T-cell (primary cell): ENCODE measurements around the gene BRD3OS. TPM values are rescaled to one million over a fixed set of nuclear protein-coding genes. Genes with fewer than 3 reads are reported as not detected.

Experiments used
- ATAC-seq, 4 experiments: fragments of 200-7000 bp in 3 of 4; fragments of 150-1000 bp in 1 of 4; cut with Tn5 transposase; replicated peaks in 1 of 4; 1 replicate in 3 of 4; 2 replicates in 1 of 4; pipeline ENCODE4 v1.10.0; 2021; ENCODE audit warnings: moderate library complexity in 3 of 4, mild to moderate bottlenecking in 2 of 4, moderate number of reproducible peaks in 1 of 4
- CTCF ChIA-PET, 2 donors: fragments of 300-600 bp; sonication (Branson Sonifier 250); formaldehyde crosslinking; loops; one replicate each; lab custom pipeline; 2022; ENCODE audit warnings: antibody characterized with exemption in 2 of 2; lab: Charles Lee
- POLR2A ChIA-PET, 2 donors: fragments of 300-600 bp; sonication (Branson Sonifier 250); formaldehyde crosslinking; loops; one replicate each; lab custom pipeline; 2022; ENCODE audit warnings: antibody characterized with exemption in 2 of 2; lab: Charles Lee
- DNase-seq, 35 experiments: peaks; one replicate each; pipeline versions ENCODE4 v3.0.0 to v3.0.0-alpha.2; 2013 to 2023
- H3K27ac ChIP-seq: one replicate; pipeline ENCODE4 v1.5.1; 2013; ENCODE audit warnings: low read length
- H3K27me3 ChIP-seq, 2 experiments: replicated peaks in 1 of 2; 1 replicate in 1 of 2; 2 replicates in 1 of 2; pipeline versions ENCODE4 v1.6.1 to v1.7.0; 2013; ENCODE audit warnings: low read length in 1 of 2, mixed read lengths in 1 of 2; ENCODE audit not compliant: control insufficient read depth in 2 of 2, insufficient read depth in 2 of 2; ENCODE audit errors: extremely low read depth in 1 of 2
- H3K36me3 ChIP-seq, 2 donors: 1 replicate in 1 of 2; 2 replicates in 1 of 2; pipeline versions ENCODE4 v1.6.1 to v1.7.0; 2013; ENCODE audit warnings: low read length in 1 of 2; ENCODE audit not compliant: control insufficient read depth in 2 of 2, insufficient read depth in 1 of 2; ENCODE audit errors: extremely low read depth in 1 of 2
- H3K4me1 ChIP-seq, 2 experiments: 1 replicate in 1 of 2; 2 replicates in 1 of 2; pipeline versions ENCODE4 v1.6.1 to v1.7.0; 2013; ENCODE audit warnings: low read length in 2 of 2, mixed read lengths in 1 of 2; ENCODE audit not compliant: insufficient read depth in 2 of 2, control insufficient read depth in 1 of 2; ENCODE audit errors: extremely low read depth in 1 of 2
- H3K4me3 ChIP-seq, 2 donors: 1 replicate in 1 of 2; 2 replicates in 1 of 2; pipeline versions ENCODE4 v1.5.1 to v1.7.0; 2013; ENCODE audit warnings: mild to moderate bottlenecking in 2 of 2, low read length in 1 of 2, moderate library complexity in 1 of 2; ENCODE audit not compliant: control insufficient read depth in 1 of 2; ENCODE audit errors: extremely low read depth in 1 of 2
- H3K9me3 ChIP-seq: 2 replicates; pipeline ENCODE4 v1.7.0; 2013
- H3K27ac Mint-ChIP-seq, 2 donors: one replicate each; pipeline ENCODE4 v1.8.0; 2020 to 2021; ENCODE audit warnings: mild to moderate bottlenecking in 2 of 2, mixed read lengths in 2 of 2
- H3K27me3 Mint-ChIP-seq, 2 donors: one replicate each; pipeline ENCODE4 v1.8.0; 2021 to 2022; ENCODE audit warnings: mixed read lengths in 2 of 2
- H3K36me3 Mint-ChIP-seq: one replicate; pipeline ENCODE4 v1.8.0; 2021; ENCODE audit warnings: mixed read lengths
- H3K4me1 Mint-ChIP-seq, 3 donors: one replicate each; pipeline ENCODE4 v1.8.0; 2020 to 2022; ENCODE audit warnings: mixed read lengths in 3 of 3, mild to moderate bottlenecking in 1 of 3
- H3K4me3 Mint-ChIP-seq, 3 donors: one replicate each; pipeline ENCODE4 v1.8.0; 2020 to 2022; ENCODE audit warnings: mild to moderate bottlenecking in 3 of 3, mixed read lengths in 3 of 3, moderate library complexity in 3 of 3
- H3K9me3 Mint-ChIP-seq, 3 donors: one replicate each; pipeline ENCODE4 v1.8.0; 2020 to 2022; ENCODE audit warnings: mixed read lengths in 3 of 3
- WGBS: methylation state at CpG from one replicate; pipeline ENCODE4 v1.1.5; 2013; ENCODE audit warnings: missing lambda C conversion rate; ENCODE audit not compliant: insufficient coverage; 5-methylcytosine and 5-hydroxymethylcytosine counted together
- total RNA-seq, 35 experiments: library from RNA in 6 of 35; stranded (reverse) in 6 of 35; fragments of 120-200 nt in 1 of 35; gene quantifications; one replicate each; pipeline versions ENCODE4 v1.2.1 to v1.2.4 and lab custom pipeline; 2013 to 2026

The BRD3OS gene
- total RNA-seq, 5 donors from 2014 or later (not counting 1 experiment from before 2014, with no cell fraction given), result 8.4 to 18.0 (median 16.5) TPM

DNA sequence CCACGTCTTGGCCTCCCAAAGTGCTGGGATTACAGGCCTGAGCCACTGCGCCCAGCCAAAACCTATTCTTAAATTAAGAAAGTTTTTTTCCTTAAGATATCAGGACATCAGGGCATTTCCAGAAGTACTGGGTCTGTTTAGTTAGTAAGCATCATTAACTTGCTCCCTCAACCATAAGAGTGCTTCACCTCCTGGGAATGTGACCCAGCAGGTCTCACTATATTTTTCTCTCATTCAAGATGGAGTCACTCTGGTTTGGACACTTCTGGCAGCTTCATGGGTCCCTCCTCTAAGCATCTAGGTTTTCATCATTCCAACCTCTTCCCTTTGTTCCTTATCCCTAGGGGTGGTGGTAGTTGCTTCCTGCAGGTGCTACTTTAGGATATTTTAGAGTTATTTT, 10.3 kb upstream of the BRD3OS start:
- no peaks in the 10 kb centered on the region for H3K4me1 Mint-ChIP-seq
- no peaks in the 10 kb centered on the region for H3K36me3 Mint-ChIP-seq
- H3K9me3 Mint-ChIP-seq, result peaks cover 0 to 2% (median 0%) of the 10 kb centered on the region in 3 donors
- H3K27ac Mint-ChIP-seq, result no peak overlapping the region
- ChIA-PET CTCF (no interaction called here), POLR2A (interaction anchor here in 1 of 2 donors (0.7 kb wide), 1 partner anchor 407 kb away, joined by 4 read pairs; no protein-coding TSS in a partner anchor)
- H3K36me3 ChIP-seq, result no peaks in the 10 kb centered on the region
- H3K27ac ChIP-seq, result no peak overlapping the region
- DNase-seq (no peak), ATAC-seq (no peak)
- H3K9me3 ChIP-seq, result no peaks in the 10 kb centered on the region
- H3K27me3 ChIP-seq, result peaks cover 0 to 11% of the 10 kb centered on the region in 2 experiments
- no peak overlapping the region for H3K4me3 ChIP-seq
- H3K27me3 Mint-ChIP-seq, result no peaks in the 10 kb centered on the region
- H3K4me3 Mint-ChIP-seq, result no peak overlapping the region
- no CpG with 5 or more reads among the region's 2 CpGs for WGBS
- no peaks in the 10 kb centered on the region for H3K4me1 ChIP-seq

DNA sequence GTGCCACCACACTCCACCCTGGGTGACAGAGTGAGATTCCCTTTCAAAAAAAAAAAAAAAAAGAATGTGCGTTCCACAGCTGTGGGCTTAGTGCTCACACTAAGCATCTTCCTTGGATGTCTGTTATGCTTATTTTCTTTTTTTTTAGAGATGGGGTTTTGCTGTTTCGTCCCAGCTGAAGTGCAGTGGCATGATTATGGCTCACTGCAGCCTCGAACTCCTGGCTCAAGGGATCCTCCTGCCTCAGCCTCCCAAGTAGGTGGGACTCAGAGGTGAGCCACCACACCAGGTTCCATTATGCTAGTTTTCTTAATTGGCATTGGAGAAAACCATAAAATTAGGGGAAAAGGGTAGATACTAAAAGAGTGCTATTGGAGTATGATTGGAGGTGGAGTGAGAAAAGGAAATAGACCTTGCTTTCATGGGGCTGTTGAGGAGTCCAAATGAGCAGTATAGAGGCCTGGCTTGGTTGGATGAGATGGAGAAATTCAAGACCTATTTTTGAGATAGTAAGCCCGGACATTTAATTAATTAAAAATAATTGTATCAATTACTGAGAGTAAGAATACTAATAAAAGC, 978 bp upstream of the BRD3OS start:
- no peaks in the 10 kb centered on the region for H3K27me3 Mint-ChIP-seq
- peaks cover 12 to 22% (median 16%) of the 10 kb centered on the region in 3 donors for H3K4me1 Mint-ChIP-seq
- Histone ChIP-seq H3K4me1 (peaks cover 0 to 14% of the 10 kb centered on the region in 2 experiments), H3K27ac (no peak overlapping the region), H3K9me3 (no peaks in the 10 kb centered on the region), H3K36me3 (peaks cover 0 to 5% of the 10 kb centered on the region in 2 donors), H3K27me3 (peaks cover 0 to 4% of the 10 kb centered on the region in 2 experiments), H3K4me3 (no peak overlapping the region)
- H3K27ac Mint-ChIP-seq, result peak overlapping the region; percentile 3 to 39
- ChIA-PET POLR2A (interaction anchor here in 1 of 2 donors (0.6 kb wide), 1 partner anchor 110 kb away, joined by 8 read pairs; no protein-coding TSS in a partner anchor), CTCF (interaction anchor here (0.5 to 1.3 kb wide), 5 partner anchors 7 to 1104 kb away, joined by 3 to 8 read pairs (median 3); partner anchors contain the start of gene RNU6ATAC (in 1 of the 2))
- DNase-seq (no peak), ATAC-seq (no peak)
- no peaks in the 10 kb centered on the region for H3K9me3 Mint-ChIP-seq
- 94% methylated on average over 2 of the region's 4 CpGs for WGBS
- H3K36me3 Mint-ChIP-seq, result peaks cover 4% of the 10 kb centered on the region
- H3K4me3 Mint-ChIP-seq, result peak overlapping the region; percentile 21 to 76 (median 50)

DNA sequence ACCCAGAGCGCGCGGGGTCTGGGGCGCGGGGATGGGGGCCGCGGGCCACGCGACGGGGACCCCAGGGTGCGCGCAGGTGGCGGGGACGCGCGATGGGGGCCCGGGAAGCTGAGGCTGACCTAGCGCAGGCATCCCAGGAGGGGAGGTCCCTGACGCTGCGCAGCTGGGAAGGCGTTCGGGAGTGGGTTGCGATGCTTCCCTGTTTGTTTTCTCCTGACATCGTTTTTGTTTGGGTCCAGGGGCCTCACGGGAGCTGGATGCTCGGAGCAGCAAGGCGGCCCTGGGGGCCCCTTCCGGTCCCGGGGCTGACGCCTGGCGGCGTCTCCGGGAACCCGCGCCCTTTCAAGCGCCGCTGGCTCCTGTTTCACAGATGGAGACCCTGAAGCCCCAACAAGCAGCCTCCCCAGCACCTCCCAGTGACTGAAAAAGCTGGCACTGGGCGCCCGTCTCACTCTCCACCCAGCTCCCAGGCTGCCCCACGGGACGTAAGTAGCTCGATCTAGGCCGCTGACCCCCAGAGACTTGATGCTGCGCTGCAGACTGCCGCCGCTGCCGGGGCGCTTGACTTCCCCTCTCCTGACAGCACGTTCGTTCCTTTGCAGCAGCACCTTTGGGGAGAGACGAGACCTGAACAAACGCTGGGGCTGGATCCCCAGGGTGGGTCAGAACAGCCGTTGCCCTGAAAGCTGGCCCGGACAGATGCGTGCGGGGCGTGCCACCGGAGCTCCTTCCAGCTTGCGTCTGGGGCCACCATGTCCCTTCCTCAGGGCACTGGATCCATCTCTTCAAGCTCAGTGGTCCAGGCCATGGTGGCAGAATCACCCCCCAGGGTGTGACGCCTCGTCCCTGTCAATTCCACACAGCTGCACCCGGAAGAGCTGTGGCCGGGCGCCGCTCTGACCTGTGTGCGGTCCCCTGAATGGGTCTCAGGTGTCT, 593 bp downstream of the BRD3OS start:
- H3K27ac Mint-ChIP-seq, result peak overlapping the region in 1 of 2 donors; percentile 48
- ChIA-PET POLR2A (interaction anchor here (0.6 kb wide), 2 partner anchors 37 to 131 kb away, joined by 4 read pairs; no protein-coding TSS in a partner anchor), CTCF (interaction anchor here in 1 of 2 donors (0.6 to 1.3 kb wide), 6 partner anchors 9 to 1221 kb away, joined by 3 read pairs; no protein-coding TSS in a partner anchor)
- peaks cover 6% of the 10 kb centered on the region for H3K36me3 Mint-ChIP-seq
- peaks cover 0 to 9% of the 10 kb centered on the region in 2 donors for H3K36me3 ChIP-seq
- peak overlapping the region; percentile 76 to 78 (median 76) for H3K4me3 Mint-ChIP-seq
- H3K9me3 Mint-ChIP-seq, result no peaks in the 10 kb centered on the region
- 17% methylated on average over 64 of the region's 66 CpGs for WGBS
- H3K27me3 Mint-ChIP-seq, result no peaks in the 10 kb centered on the region
- DNase-seq, result peak in 32 of 35 experiments; percentile 9 to 63 (median 38)
- H3K4me3 ChIP-seq, result peak overlapping the region; percentile 78
- no peaks in the 10 kb centered on the region for H3K27me3 ChIP-seq
- no peak overlapping the region for H3K27ac ChIP-seq
- peak; percentile 36 to 58 (median 46) for ATAC-seq
- H3K9me3 ChIP-seq, result no peaks in the 10 kb centered on the region
- H3K4me1 ChIP-seq, result peaks cover 0 to 14% of the 10 kb centered on the region in 2 experiments
- H3K4me1 Mint-ChIP-seq, result peaks cover 12 to 22% (median 16%) of the 10 kb centered on the region in 3 donors

DNA sequence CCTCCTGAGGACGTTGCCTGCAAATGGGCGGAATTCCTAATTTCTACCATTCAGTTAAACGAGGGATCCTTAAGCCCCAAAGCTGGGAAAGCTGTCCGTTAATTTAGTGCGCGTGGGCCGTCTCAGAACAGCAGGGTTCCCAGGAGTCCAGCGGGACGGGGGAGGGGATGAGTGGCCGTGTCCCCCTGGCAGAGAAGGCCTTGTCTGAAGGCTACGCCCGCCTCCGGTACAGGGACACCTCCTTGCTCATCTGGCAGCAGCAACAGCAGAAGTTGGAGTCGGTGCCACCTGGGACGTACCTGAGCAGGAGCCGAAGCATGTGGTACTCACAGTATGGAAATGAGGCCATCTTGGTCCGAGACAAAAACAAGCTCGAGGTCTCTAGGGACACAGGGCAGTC, 1.3 kb downstream of the BRD3OS start:
- Histone ChIP-seq H3K27ac (no peak overlapping the region), H3K9me3 (no peaks in the 10 kb centered on the region), H3K36me3 (peaks cover under 1 to 9% of the 10 kb centered on the region in 2 donors), H3K4me1 (peaks cover 0 to 14% of the 10 kb centered on the region in 2 experiments), H3K4me3 (no peak overlapping the region), H3K27me3 (no peaks in the 10 kb centered on the region)
- peak overlapping the region; percentile 76 to 78 (median 76) for H3K4me3 Mint-ChIP-seq
- H3K36me3 Mint-ChIP-seq, result peaks cover 10% of the 10 kb centered on the region
- H3K27me3 Mint-ChIP-seq, result no peaks in the 10 kb centered on the region
- no peaks in the 10 kb centered on the region for H3K9me3 Mint-ChIP-seq
- DNase-seq (no peak), ATAC-seq (no peak)
- H3K27ac Mint-ChIP-seq, result no peak overlapping the region
- CTCF ChIA-PET, result interaction anchor here in 1 of 2 donors (1.1 kb wide), 1 partner anchor 40 kb away, joined by 3 read pairs; no protein-coding TSS in a partner anchor
- peaks cover 12 to 22% (median 16%) of the 10 kb centered on the region in 3 donors for H3K4me1 Mint-ChIP-seq
- 95% methylated on average over 17 of the region's 18 CpGs for WGBS
- POLR2A ChIA-PET, result no interaction called here

DNA sequence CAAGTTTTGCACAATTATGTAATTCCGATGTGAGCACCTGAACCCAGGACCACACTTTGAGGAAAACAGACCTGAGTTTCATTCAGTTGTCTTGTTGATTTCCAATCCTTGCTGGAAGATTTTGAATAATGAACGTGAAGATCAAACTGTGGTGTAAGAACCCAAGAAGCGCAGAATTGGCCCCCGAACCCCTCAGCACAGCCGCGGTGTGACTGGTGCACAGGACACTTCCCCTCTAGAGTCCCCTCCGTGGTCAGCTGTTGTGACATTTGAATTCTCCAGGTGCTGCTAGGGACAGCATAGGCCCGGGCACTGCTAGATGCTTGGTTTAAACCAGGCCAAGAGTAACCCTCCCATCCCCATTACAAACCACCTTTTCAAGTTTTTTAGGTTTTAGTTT, 1.7 kb downstream of the BRD3OS start:
- Histone ChIP-seq H3K27me3 (no peaks in the 10 kb centered on the region), H3K27ac (no peak overlapping the region), H3K4me1 (peaks cover 0 to 14% of the 10 kb centered on the region in 2 experiments), H3K36me3 (peaks cover 3 to 13% of the 10 kb centered on the region in 2 donors), H3K4me3 (no peak overlapping the region), H3K9me3 (no peaks in the 10 kb centered on the region)
- ATAC-seq (no peak), DNase-seq (no peak)
- POLR2A ChIA-PET, result no interaction called here
- H3K9me3 Mint-ChIP-seq, result no peaks in the 10 kb centered on the region
- CTCF ChIA-PET, result interaction anchor here in 1 of 2 donors (1.1 kb wide), 1 partner anchor 40 kb away, joined by 3 read pairs; no protein-coding TSS in a partner anchor
- H3K4me1 Mint-ChIP-seq, result peaks cover 12 to 22% (median 16%) of the 10 kb centered on the region in 3 donors
- H3K27me3 Mint-ChIP-seq, result no peaks in the 10 kb centered on the region
- peak overlapping the region in 1 of 2 donors; percentile 48 for H3K27ac Mint-ChIP-seq
- H3K36me3 Mint-ChIP-seq, result peaks cover 10% of the 10 kb centered on the region
- peak overlapping the region; percentile 76 to 78 (median 76) for H3K4me3 Mint-ChIP-seq
- WGBS, result 96% methylated on average over 7 of the region's 8 CpGs

DNA sequence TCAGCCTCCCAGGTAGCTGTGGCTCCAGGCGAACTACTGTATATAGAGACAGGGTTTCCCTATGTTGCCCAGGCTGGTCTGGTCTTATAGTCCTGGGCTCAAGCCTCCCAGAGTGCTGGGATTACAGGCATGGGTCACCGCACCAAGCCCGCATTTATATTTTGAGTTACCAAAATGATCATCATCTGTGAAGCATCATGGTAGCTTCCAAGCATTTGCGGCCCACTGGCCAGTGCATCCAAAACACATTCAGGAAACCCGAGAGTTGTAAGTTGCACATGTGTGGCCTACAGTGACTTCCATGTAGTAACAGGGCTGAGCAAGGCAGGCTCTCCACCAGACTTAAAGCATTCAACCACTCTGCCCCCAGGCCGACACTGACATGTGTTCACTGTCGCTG, 2.3 kb downstream of the BRD3OS start:
- no peaks in the 10 kb centered on the region for H3K9me3 Mint-ChIP-seq
- Histone ChIP-seq H3K27ac (no peak overlapping the region), H3K4me3 (no peak overlapping the region), H3K9me3 (no peaks in the 10 kb centered on the region), H3K4me1 (peaks cover 0 to 14% of the 10 kb centered on the region in 2 experiments), H3K27me3 (no peaks in the 10 kb centered on the region), H3K36me3 (peaks cover 3 to 13% of the 10 kb centered on the region in 2 donors)
- peak overlapping the region in 2 of 3 donors; percentile 76 to 78 for H3K4me3 Mint-ChIP-seq
- no peak overlapping the region for H3K27ac Mint-ChIP-seq
- H3K36me3 Mint-ChIP-seq, result peaks cover 10% of the 10 kb centered on the region
- ChIA-PET CTCF (no interaction called here), POLR2A (no interaction called here)
- ATAC-seq, result no peak
- H3K4me1 Mint-ChIP-seq, result peaks cover 12 to 22% (median 16%) of the 10 kb centered on the region in 3 donors
- DNase-seq, result no peak
- H3K27me3 Mint-ChIP-seq, result no peaks in the 10 kb centered on the region
- 100% methylated on average over 6 of the region's 7 CpGs for WGBS
